HG03159 (cell line): ENCODE data around the gene PITHD1.
A peak's percentile ranks its signal among the peaks of the same experiment; 100 is the strongest.
"Not testable (repeated sequence)": the region's sequence is repeated elsewhere in the genome, so short reads cannot be mapped to it uniquely, and the experiment has no call there.

ENCODE experiments used
- ATAC-seq: cut with Tn5 transposase; IDR thresholded peaks from one replicate; pipeline ENCODE4 v1.9.1; 2021; ENCODE audit warnings: mild to moderate bottlenecking, moderate library complexity; ENCODE audit not compliant: unreplicated experiment

Gene PITHD1

DNA sequence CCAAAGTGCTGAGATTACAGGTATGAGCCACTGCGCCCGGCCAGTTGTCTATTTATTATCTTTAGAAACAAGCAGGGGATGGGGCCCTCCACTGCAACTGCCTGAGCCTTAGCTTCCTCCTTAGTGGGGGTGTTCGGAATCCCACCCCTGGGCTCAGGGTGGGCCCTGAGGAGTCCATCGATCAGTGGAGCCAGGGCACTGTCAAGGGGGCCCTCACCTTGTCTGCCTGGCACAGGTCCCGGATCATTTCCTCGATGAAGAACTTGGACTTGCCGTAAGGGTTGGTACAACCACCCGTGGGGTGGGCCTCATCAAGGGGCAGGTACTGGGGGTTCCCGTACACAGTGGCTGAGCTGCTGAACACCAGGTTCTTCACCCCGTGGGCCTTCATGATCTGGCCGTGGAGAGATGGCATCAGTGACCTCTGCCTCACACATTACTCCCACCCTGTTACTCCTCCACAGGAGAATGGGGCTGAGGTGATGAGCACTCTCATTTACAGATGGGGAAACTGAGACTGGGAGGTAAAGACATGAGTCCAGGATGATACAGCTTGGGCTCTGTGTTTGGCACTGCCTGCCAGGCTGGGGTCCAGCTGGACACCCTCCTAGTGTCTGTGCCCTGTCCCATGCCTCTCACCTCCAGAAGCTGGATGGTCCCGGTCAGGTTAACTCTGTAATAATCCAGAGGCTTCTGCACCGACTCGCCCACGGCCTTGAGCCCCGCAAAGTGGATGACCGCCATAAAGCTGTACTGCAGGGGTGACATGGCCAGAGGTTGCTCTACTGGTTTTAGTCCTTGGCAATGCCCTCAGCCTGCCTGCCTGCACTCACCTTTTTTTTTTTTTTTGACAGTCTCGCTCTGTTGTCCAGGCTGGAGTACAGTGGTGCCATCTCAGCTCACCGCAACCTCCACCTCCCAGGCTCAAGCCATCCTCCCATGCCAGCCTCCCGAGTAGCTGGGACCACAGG, 19.5 kb downstream of the PITHD1 start:
- no peak for ATAC-seq

DNA sequence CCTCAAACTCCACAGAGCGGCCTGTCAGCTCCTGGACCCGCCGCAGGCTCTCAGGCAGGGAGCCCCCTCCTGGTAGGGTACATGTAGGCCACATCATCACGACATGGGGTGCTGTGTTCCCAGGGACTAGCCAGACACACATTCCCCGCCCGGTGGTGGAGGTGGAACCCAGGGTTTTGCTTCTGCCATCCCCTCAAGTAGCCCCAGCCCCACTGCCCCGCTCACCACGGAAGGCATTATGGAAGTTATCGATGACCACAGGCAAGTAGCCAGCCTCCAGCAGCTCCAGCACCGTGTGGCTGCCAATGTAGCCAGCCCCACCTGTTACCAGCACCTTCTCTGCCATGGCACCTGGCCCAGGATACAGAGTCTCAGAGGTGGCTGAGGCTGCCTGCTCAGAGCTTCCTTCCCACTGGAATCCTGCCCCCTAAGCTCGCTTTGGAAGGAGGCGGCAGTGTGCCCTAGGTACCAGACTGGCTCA, 20.5 kb downstream of the PITHD1 start:
- ATAC-seq: no peak

DNA sequence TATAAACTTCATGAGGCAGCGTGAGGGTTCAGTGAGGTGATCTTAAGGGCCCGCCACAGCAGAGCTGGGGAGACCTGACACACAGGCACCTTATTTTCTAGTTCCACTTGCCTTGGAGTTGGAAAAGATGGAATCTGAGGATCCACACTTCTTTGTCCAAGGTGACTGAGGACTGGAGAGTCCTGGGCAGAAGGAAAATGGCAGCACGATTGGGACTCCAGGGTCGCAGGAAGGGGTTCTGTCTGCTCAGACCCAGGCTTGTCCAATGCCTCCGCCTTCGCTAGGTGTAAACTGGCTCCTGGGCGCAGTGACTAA, 21.0 kb downstream of the PITHD1 start:
- ATAC-seq: no peak

DNA sequence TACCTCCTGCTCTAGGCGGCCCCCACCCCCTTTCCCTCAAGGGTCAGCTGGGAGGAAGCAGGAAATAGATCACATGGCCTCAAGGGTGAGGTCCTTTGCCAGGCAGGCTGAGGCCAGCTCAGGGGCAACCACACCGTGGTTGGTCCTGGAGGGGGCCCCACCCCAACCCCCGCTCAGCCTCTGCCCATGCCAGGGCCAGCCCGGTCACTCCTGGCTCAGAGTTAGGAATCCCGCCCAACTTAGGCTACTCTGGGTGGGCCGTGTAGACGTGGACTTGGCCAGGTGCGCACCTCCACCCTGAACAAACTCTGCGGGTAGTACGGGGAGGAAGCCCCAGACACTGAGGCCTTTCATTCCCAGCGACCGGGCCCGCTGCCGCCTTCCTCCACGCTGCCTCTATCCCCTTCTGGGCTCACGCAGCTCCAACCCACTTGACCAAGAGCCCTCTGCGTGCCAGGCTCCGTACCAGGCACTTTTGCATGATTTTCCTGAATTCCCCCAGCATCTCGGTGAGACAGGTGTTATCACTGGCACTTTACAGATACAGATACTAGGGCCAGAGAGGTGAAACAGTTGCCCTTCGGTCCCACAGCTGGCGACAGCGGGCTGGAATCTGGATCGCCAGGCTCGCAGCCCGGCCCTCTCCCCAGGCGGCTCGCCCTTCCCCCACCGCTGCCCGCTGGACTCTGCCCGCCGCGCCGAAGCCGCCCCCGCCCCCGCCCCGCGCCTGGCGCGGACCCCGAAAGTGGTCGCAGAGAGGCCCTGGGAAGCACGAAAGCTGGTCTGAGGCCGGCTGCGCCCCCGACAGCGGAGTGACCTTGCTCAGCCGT, 21.6 kb downstream of the PITHD1 start:
- no peak for ATAC-seq

DNA sequence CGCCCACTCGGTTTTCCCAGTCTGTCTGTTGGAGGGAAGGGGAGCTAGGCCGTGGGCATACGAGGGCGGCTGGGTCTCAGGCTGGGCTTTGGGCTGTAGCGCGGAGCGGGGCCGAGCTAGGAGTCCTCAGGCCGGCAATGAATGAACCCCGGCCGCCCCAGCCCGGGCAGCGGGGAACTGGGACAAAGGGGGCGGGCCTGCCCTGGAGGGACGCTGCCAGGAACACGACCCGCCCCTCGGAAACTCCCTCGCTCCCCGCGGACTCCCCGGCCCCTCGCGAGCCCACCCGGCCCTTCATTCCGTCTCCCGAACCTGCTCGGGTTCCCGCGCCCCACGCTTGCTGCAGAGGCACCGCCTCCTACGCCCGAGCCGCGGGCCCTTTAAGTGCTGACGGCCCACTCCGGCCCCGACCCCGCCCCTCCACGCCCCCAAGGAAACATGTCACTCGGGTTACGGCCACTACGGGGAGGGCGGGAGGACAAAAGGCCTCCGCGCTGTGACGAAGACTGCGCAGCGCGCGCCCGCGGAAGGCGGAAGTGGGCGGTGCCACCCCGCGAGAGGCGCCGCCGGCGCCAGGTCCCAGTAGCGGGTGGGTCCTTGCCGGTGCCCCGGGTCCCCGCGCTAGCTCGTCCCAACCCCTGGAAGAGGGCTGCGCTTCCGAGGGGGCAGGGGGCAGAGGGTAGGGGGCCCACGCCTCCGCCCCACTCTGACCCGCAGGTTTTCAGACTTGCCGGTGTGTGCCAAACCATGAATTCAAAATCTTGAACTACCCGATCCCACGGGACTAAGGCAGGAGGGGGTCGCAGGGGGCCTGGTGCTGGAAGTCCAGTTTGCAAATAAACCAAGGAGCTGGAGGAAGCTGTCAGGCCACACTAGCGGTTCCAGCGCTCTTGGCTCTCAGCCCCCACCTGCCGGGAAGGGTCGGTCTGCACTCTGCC, 22.5 kb downstream of the PITHD1 start, which contains the start of gene GALE:
TSS of gene GALE (minus strand) at position 355 of the 938 bp plus-strand sequence. CDS start 1,747 bp downstream, outside the sequence.
- peak; percentile 78 for ATAC-seq

DNA sequence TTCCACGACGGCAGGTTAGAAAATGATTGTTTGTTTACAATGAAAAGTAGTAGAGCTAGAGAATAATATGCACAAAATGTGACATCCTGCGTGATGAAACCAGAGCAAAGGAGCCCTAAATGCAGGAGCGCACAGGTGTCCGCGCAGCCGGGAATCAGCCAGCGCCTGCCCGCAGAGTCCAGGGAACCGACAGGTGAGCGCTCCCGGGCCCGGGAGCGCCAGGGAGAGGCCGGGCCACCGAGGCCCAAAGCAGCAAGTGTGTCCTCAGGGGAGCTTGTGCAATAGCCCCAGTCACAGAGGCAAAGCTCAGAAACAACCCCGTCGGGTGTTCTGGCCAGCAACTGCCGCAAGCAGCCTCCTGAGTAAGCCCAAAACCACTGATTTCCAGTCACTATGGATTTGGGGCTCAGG, 23.1 kb downstream of the PITHD1 start:
- ATAC-seq: no peak

DNA sequence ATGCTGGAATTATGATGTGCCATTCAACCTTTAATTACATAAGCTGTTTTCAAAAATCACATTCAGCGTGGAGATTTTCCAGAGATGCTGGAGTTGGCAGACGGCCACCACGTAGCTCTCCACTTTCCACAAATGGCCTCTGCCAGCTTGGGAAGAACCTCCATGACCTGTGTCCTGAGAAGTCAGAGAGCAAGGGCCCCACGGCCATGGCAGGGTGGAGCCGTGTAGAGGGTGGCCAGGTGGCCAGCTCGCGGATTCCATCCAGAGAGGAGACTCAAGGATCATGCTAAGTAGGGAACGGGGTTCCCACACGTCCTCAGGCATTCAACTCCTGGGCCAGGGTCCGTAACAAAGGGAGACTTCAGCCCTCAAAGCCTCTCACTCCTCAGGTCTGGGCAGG, 23.7 kb downstream of the PITHD1 start:
- no peak for ATAC-seq

DNA sequence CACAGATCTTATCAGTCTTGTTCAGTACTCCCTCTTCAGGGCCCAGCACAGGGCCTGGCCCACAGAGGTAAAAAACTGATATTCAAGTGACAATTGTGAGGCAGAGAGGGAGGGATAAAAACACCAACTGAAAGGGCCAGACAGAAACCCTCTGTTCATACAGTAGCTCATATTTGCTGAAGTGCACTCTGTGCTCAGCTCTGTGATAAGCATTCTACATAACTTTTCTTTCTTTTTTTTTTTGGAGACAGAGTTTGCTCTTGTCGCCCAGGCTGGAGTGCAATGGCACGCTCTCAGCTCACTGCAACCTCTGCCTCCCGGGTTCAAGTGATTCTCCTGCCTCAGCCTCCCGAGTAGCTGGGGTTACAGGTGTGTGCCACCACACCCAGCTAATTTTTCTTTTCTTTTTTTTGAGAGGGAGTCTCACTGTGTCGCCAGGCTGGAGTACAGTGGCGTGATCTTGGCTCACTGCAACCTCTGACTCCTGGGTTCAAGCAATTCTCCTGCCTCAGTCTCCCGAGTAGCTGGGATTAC, 24.7 kb downstream of the PITHD1 start:
- ATAC-seq: not testable (repeated sequence)

DNA sequence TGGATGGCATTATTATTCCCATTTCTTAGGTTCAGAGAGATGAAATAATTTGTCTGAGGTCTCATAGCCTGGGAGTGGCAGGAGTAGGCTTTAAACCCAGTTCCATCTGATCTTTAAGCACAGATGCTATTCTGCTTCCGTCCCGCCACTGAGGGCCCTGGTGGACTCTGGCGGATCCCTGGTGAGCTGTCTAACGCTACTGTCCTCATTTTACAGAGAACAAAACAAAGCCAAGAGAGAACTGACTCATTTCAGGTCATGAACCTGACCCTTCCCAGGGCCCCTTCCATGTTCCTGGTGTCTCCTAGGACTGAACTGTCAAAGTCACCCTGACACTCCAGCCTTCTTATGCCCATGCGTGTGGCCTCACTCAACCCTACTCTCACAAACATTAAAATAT, 25.5 kb downstream of the PITHD1 start:
- ATAC-seq: no peak

DNA sequence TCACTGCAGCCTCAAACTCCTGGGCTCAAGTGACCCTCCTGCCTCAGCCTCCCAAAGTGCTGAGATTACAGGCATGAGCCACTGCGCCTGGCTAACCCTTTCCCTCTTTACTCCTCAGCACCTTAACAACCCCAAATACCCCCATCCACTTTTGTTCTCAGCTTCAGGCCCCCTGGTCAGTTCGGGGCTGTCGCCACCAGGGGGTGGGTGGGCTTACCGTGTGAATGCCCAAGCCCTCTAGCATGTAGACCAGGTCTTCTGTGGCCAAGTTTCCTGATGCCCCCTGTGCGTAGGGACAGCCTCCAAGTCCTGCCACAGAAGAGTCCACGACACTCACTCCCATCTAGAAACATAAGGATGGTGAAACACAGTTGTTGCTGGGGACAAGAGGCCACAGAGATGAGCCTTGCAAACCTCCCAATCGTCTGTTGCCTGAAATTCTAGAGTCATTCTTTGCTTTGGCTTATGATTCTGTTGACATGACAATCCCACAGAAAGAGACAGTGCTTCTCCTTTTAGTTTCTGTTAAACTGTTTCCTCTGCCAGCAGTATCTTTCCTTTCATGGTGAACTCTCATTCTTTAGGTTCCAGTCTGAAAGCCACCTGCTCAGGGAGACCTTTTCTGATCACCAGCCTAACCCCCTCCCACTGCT, 26.1 kb downstream of the PITHD1 start:
- ATAC-seq: no peak

DNA sequence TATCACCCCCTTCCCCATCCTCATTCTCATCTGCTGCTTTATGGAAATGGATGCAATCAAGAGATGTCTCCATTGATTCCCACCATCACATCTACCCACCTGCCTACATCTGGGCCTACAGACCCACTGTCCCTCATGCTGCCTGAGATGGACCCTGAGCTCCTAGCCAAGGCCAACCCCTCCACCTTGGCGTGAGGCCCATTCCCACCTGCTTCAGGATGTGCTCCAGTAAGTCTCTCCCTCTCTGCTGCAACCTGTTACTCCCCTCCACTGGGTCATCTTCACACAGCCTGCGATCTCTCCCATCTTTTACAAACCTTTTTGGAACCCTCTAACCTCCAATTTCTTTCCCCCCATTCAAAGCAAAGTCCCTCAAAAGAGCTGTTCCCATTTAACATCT, 26.8 kb downstream of the PITHD1 start:
- ATAC-seq: no peak

DNA sequence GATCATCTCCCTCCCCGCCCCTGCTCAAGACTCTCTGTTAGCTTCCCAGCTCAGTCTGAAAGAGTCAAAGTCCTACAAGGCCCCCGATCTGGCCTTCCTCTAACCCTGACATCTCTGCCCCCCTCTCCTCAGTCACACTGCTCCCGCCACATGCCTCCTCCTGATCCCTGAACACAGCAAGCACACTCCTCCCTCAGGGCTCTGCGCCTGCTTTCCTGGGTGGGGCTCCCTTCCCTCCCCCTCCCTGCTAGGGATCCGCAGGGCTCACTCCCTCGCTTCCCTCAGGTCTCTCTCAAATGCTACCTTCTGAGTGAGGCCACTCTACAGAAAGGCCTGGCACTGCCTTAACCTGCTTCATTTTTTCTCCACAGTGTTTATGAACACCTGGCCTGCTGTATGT, 28.1 kb downstream of the PITHD1 start:
- ATAC-seq: no peak

DNA sequence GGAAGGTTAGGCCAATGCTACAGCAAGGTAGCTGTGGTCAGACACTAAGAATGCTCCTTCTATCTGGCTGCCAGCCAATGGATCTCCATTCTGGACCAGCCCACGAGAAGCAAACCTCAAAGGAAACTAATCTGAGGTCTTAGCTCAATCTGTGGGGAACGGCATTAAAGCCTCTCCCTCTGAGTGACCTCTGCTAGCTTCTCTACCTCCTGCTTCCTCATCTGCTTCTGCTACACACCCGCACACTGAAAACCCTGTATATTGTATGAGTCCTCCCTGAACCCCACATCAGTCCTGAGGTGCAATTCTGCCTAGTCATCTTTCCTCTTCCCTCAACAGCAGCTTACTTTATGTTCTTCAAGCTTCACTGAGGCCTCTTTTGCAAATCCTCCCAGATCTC, 29.2 kb downstream of the PITHD1 start:
- no peak for ATAC-seq

DNA sequence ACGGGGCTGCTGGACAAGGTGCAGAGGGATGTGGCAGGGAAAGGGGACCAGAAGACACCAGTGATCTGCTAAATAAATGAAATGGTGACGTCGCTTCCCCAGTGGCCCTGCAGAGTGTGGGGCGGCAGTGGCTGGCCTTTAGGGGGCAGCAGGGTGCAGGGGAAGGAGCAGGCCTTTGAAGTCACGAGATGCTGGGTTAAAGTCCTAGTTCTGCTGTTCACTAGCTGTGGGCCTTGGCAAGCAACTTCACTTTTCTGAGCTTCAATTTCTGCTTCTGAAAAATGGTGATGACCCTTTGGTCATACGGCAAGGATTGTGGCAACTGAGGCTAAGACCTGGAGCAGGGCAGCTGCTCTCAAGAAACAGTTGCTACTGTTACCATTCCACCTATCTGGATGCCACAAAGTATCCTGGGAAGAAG, 31.5 kb downstream of the PITHD1 start:
- no peak for ATAC-seq

DNA sequence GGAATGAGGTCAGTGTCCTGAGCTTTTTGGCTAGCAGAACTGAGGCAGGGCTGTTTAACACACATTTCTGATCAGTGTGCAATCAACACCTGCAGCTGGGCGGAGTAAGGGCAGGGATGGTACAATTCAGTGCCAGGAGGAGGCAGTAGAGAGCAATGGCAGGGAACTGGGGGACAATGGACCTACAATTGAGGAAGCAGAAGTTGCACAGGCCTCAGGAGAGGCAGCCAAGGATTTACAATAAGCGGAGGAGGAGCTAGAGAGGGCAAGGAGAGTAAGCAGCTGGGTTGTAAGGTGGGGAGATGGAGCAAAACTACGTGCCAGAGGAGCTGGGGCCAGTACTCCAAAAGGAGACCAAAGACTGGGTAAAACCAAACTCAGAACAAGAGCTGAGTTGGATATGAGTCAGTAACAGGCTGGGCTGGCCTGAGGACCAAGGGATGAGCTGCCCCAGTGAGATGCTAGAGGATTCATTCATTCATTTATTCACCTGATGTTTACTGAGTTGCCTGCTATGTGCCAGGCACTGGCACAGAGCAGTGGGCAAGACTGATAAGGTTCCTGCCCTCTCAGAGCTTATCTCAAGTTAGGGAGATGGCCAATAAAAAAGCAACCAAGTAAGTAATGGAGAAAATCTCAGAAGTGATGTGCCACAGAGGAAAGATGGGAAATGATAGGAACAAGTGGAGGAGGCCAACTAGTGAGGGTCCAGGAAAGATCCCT, 32.8 kb downstream of the PITHD1 start:
- ATAC-seq: no peak

DNA sequence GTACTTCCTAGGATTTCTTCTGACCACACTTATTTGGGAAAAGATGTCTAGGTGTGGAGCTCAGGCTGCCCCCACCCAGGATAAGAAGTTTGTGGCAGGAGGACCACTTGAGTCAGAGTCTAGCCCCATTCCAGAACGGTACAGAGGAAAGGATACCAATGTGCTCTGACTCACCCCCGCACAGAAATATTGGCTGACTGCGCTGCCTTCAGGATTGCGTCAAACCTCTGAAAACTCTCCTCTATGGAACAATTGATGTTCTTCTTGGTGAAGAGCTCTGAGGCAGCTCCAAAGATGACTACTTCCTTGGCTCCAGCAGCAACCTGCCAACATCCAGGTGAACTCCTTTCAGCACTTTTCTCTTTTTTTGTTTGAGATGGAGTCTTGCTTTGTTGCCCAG, 35.8 kb downstream of the PITHD1 start:
- no peak for ATAC-seq

DNA sequence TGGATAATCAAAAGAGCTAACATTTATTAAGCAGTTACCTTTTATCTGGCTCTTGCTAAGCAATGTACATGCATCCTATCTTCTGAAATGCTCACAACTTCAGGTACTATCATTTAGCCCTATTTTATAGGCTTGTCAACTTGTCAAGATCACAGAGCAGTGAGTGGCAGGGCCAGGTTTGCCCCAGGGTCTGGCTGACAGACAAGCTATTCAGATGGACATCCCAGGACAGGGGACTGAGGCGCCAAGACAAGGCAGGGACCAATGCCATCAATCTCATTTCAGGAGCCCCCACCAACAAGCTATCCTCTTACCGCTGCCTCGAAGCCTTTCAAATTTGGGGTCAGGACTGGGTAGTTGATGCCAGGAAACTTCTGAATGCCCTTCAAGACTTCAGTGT, 38.1 kb downstream of the PITHD1 start:
- ATAC-seq: no peak

DNA sequence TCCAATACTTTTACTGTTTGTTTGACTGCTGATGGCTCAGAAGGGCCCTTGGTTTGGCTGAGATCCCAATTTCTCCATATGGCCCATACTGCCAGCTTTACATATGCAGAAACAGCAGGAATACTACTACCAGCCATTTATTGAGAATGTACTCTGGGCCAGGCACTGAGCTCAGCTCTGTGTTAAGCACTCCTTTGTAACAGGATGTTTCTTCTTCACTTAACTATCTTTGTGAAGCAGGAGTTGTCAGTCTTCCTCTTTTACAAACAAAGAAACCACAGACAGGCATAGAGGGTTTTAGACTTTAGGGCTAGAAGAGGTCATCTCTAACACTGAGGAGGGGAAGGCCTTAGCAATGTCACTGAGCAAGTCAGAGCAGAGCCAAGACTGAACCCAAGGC, 38.7 kb downstream of the PITHD1 start:
- ATAC-seq: no peak

DNA sequence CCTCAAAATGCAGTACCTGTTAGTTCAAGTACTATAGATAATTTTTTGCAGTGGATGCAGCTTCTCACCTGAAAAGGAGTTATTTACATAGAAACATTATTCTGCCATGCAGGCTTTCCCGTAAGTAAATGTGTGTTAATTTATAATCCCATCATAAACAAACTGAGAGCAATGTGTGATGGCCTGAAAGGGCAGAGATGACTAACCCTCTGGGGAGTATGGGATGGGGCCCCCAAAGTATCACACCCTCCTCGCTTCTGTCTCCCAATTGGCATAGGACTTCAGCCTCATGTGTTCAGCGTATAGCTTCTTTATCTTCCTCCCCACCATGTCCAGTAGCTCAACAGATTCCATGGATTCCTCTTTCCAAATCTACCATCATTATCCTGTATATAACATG, 39.4 kb downstream of the PITHD1 start:
- no peak for ATAC-seq
